GM12878 (cell line): Measurements from ENCODE around the gene MRPL20. TPM values are rescaled to one million over a fixed set of nuclear protein-coding genes. Genes with fewer than 3 reads are reported as not detected.

Experiments
- ATAC-seq: fragments of 200-7000 bp; cut with Tn5 transposase; 3 replicates; pipeline ENCODE4 v1.9.1; 2020; ENCODE audit warnings: mild to moderate bottlenecking, moderate library complexity
- BruUV-seq: library from RNA; stranded (reverse); fragments of 400-500 nt; replicated peaks from 2 replicates; lab custom pipeline; 2021; lab: Mats Ljungman, UMichigan
- CTCF ChIA-PET: fragments of 300-600 bp; sonication (Branson Sonifier 250); formaldehyde crosslinking; extraction: SDS; loops from one replicate; lab custom pipeline; 2021; ENCODE audit warnings: inconsistent platforms; lab: Yijun Ruan, JAX
- POLR2A ChIA-PET: fragments of 350-600 bp; formaldehyde crosslinking; extraction: SDS; loops from one replicate; lab custom pipeline; 2021; ENCODE audit warnings: inconsistent platforms; lab: Charles Lee
- RAD21 ChIA-PET: fragments of 300-600 bp; sonication (Branson Sonifier 250); formaldehyde crosslinking; loops from one replicate; lab custom pipeline; 2023; ENCODE audit warnings: antibody characterized with exemption; ENCODE audit not compliant: unreplicated experiment; lab: Charles Lee
- SMC1A ChIA-PET: fragments of 300-600 bp; sonication (Branson Sonifier 250); formaldehyde crosslinking; loops from one replicate; lab custom pipeline; 2023; ENCODE audit not compliant: unreplicated experiment, uncharacterized antibody; lab: Charles Lee
- DNase-seq: peaks from one replicate; pipeline ENCODE4 v3.0.0-alpha.2; 2011; ENCODE audit warnings: low read depth, low spot score
- FAIRE-seq: peaks from 3 replicates; lab custom pipeline; 2011; peaks lifted over from hg19 to GRCh38; lab: Jason Lieb, UNC
- H2AFZ ChIP-seq: 2 replicates; pipeline ENCODE4 v1.6.0; 2011; ENCODE audit warnings: low read depth, low read length, control low read depth; ENCODE audit not compliant: control insufficient read depth
- H3K27ac ChIP-seq: 2 replicates; pipeline ENCODE4 v1.5.1; 2011; ENCODE audit warnings: control low read depth; ENCODE audit not compliant: control insufficient read depth, insufficient read depth
- H3K27me3 ChIP-seq, 2 experiments: replicated peaks in 1 of 2; 2 replicates each; pipeline versions ENCODE4 v1.6.0 to v1.6.1; 2011; ENCODE audit warnings: low read length in 1 of 2; ENCODE audit not compliant: control insufficient read depth in 2 of 2, insufficient read depth in 2 of 2
- H3K36me3 ChIP-seq, 2 experiments: 2 replicates each; pipeline ENCODE4 v1.5.1; 2011; ENCODE audit warnings: low read length in 1 of 2; ENCODE audit not compliant: control insufficient read depth in 2 of 2, insufficient read depth in 2 of 2
- H3K4me1 ChIP-seq: 2 replicates; pipeline ENCODE4 v1.6.1; 2011; ENCODE audit warnings: mild to moderate bottlenecking, low read length, moderate library complexity, mixed read lengths; ENCODE audit not compliant: control insufficient read depth, insufficient read depth
- H3K4me2 ChIP-seq: 2 replicates; pipeline ENCODE4 v1.6.0; 2011; ENCODE audit warnings: control low read depth; ENCODE audit not compliant: control insufficient read depth, insufficient read depth
- H3K4me3 ChIP-seq: fragments of 200-600 bp; sonication (generic); 2 replicates; pipeline ENCODE4 v1.5.1; 2016
- H3K79me2 ChIP-seq: 2 replicates; pipeline ENCODE4 v1.6.0; 2011; ENCODE audit warnings: low read length; ENCODE audit not compliant: control insufficient read depth, insufficient read depth
- H3K9ac ChIP-seq: 2 replicates; pipeline ENCODE4 v1.8.0; 2011; ENCODE audit warnings: low read length, control low read depth, mixed read lengths; ENCODE audit not compliant: control insufficient read depth, insufficient read depth
- H3K9me3 ChIP-seq: replicated peaks from 3 replicates; pipeline ENCODE4 v1.5.1; 2011; ENCODE audit warnings: mild to moderate bottlenecking, low read length; ENCODE audit not compliant: control insufficient read depth, insufficient read depth
- H4K20me1 ChIP-seq: 2 replicates; pipeline ENCODE4 v1.6.0; 2011; ENCODE audit not compliant: control insufficient read depth, insufficient read depth
- CHD2 ChIP-seq: IDR thresholded peaks from 2 replicates; pipeline ENCODE4 v1.6.1; 2011; ENCODE audit warnings: low read depth, low read length, improper control_type of control experiment, borderline replicate concordance
- KAT2A ChIP-seq: conservative IDR thresholded peaks from 2 replicates; pipeline ENCODE4 v1.6.1; 2011; ENCODE audit warnings: low read depth, low read length; ENCODE audit not compliant: control insufficient read depth
- MYB ChIP-seq: fragments of 150-350 bp; IDR thresholded peaks from 2 replicates; pipeline ENCODE4 v1.6.1; 2014; ENCODE audit warnings: mild to moderate bottlenecking, low read depth, low read length, borderline replicate concordance
- MYC ChIP-seq: IDR thresholded peaks from 2 replicates; pipeline ENCODE4 v1.6.1; 2011; ENCODE audit warnings: mild to moderate bottlenecking, low read length, moderate library complexity, inconsistent platforms; ENCODE audit not compliant: insufficient read depth, insufficient replicate concordance, insufficient read length, severe bottlenecking
- PML ChIP-seq: IDR thresholded peaks from 2 replicates; pipeline ENCODE4 v1.6.1; 2012; ENCODE audit warnings: low read length, inconsistent platforms
- POU2F2 ChIP-seq: IDR thresholded peaks from 3 replicates; pipeline ENCODE4 v1.6.1; 2011; ENCODE audit warnings: low read depth, mild to moderate bottlenecking, low read length, borderline replicate concordance
- RCOR1 ChIP-seq: conservative IDR thresholded peaks from 2 replicates; pipeline ENCODE4 v1.6.1; 2012; ENCODE audit warnings: low read depth, low read length, improper control_type of control experiment
- ZZZ3 ChIP-seq: IDR thresholded peaks from 2 replicates; pipeline ENCODE4 v1.6.1; 2011; ENCODE audit warnings: low read depth; ENCODE audit not compliant: control insufficient read depth, insufficient read length
- WGBS: methylation state at CpG from one replicate; pipeline ENCODE4 v1.1.6; 2016; ENCODE audit warnings: low lambda C conversion rate; ENCODE audit not compliant: insufficient replicate concordance, insufficient coverage; ENCODE audit errors: missing lambda C conversion rate; 5-methylcytosine and 5-hydroxymethylcytosine counted together
- in situ Hi-C: fragments of 300-500 bp; cut with MboI; formaldehyde crosslinking; loops from 9 replicates; pipeline ENCODE4 v1.14.3; 2018; ENCODE audit warnings: mixed read lengths
- intact Hi-C: fragments of 100-400 bp; cut with micrococcal nuclease; formaldehyde crosslinking; loops from one replicate; pipeline ENCODE4 v1.14.2; 2022; ENCODE audit not compliant: unreplicated experiment
- polyA plus RNA-seq, 11 experiments: library from polyadenylated mRNA; depleted of rRNA in 4 of 11; unstranded in 6 of 11; stranded (reverse) in 5 of 11; fragments of >200 nt; fragmentation: Nextera tagmentation in 4 of 11; fragmentation: Illumina TruSeq in 1 of 11; extraction: Ambion mirVana in 4 of 11; extraction: Trizol in 1 of 11; gene quantifications; 1 replicate in 1 of 11; 2 replicates in 10 of 11; pipeline versions ENCODE4 v1.2.1 to v1.2.3, GENCODE V29; 2011 to 2016; ENCODE audit warnings: inconsistent platforms in 2 of 11, missing spikeins in 2 of 11, low read depth in 1 of 11
- total RNA-seq, 4 experiments: library from RNA; depleted of rRNA in 3 of 4; stranded (reverse); fragments of >200 nt in 3 of 4; fragmentation: Illumina TruSeq in 1 of 4; extraction: Trizol in 1 of 4; gene quantifications; 2 replicates each; pipeline versions ENCODE4 v1.2.1 to v1.2.3, GENCODE V29; 2013 to 2021
- TF ChIP-seq, protein P1 (sequence below): IDR thresholded peaks from 2 replicates; pipeline ENCODE4 v1.6.1; 2011; ENCODE audit warnings: mild to moderate bottlenecking, low read depth, low read length, moderate library complexity; ENCODE audit not compliant: insufficient replicate concordance
- TF ChIP-seq, protein P2 (sequence below): IDR thresholded peaks from 2 replicates; pipeline ENCODE4 v1.6.1; 2011; ENCODE audit warnings: borderline replicate concordance, low read depth, mild to moderate bottlenecking, moderate library complexity, low read length; ENCODE audit not compliant: insufficient read depth, poor library complexity, severe bottlenecking
- TF ChIP-seq, protein P3 (sequence below): fragments of 450-650 bp; IDR thresholded peaks from 2 replicates; pipeline ENCODE4 v1.6.1; 2017; ENCODE audit warnings: antibody characterized with exemption, mild to moderate bottlenecking, moderate library complexity
- TF ChIP-seq, protein P4 (sequence below): fragments of 450-650 bp; formaldehyde crosslinking; IDR thresholded peaks from 2 replicates; pipeline ENCODE4 v1.4.0; 2020; ENCODE audit warnings: mild to moderate bottlenecking, moderate library complexity

The MRPL20 gene
- total and polyA plus RNA-seq, 10 of the 15 experiments (the other 5 are each of a cell fraction or from before 2014, with no cell fraction given) = 129 to 525 (median 255) TPM

DNA sequence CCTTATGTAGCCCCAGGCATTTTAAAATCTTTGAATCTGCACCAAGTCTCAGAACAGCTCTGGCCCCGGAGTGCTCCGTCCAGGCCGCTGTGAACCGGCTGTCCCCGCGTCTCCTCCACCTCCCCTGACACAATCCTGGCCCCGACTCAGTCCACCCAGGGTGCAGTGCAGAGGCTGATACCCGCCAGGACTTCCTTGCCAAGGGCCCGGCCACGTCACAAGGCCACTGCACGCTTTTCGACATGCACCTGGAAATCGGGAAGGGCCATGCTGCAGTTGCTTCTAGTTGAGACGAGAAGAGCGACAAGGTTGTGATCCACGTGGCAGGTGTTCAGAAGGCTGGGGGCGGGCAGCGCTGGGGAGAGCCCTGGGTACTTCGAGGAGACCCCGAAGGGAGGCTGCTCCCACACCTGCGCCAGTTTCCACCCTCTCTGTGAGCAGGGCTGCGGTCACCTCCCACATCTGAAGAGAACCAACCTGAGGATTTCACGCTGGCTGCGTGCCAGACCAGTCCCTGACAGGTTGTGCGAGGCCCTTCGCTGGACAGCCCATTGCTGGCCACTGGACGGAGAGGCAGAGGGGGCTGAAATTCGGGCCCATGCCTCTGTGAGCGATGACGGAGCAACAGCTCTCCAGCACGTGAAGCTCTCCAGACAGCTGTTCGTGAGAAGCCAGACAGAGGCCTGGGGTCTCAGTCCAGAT is 35.1 kb upstream of the MRPL20 start:
- intact Hi-C loops = no loop called here
- no TSS peak for BruUV-seq
- H3K4me1 ChIP-seq = peaks cover 9% of the 10 kb centered on the region
- no peak for TF ChIP-seq POU2F2
- TF ChIP-seq PML = no peak
- TF ChIP-seq, protein P1, sequence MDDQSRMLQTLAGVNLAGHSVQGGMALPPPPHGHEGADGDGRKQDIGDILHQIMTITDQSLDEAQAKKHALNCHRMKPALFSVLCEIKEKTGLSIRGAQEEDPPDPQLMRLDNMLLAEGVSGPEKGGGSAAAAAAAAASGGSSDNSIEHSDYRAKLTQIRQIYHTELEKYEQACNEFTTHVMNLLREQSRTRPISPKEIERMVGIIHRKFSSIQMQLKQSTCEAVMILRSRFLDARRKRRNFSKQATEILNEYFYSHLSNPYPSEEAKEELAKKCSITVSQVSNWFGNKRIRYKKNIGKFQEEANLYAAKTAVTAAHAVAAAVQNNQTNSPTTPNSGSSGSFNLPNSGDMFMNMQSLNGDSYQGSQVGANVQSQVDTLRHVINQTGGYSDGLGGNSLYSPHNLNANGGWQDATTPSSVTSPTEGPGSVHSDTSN = no peak
- no peak for TF ChIP-seq RCOR1
- TF ChIP-seq CHD2 = no peak
- no peak for TF ChIP-seq ZZZ3
- TF ChIP-seq, protein P2, sequence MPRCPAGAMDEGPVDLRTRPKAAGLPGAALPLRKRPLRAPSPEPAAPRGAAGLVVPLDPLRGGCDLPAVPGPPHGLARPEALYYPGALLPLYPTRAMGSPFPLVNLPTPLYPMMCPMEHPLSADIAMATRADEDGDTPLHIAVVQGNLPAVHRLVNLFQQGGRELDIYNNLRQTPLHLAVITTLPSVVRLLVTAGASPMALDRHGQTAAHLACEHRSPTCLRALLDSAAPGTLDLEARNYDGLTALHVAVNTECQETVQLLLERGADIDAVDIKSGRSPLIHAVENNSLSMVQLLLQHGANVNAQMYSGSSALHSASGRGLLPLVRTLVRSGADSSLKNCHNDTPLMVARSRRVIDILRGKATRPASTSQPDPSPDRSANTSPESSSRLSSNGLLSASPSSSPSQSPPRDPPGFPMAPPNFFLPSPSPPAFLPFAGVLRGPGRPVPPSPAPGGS = no peak
- no peak for TF ChIP-seq MYB
- TF ChIP-seq, protein P3, sequence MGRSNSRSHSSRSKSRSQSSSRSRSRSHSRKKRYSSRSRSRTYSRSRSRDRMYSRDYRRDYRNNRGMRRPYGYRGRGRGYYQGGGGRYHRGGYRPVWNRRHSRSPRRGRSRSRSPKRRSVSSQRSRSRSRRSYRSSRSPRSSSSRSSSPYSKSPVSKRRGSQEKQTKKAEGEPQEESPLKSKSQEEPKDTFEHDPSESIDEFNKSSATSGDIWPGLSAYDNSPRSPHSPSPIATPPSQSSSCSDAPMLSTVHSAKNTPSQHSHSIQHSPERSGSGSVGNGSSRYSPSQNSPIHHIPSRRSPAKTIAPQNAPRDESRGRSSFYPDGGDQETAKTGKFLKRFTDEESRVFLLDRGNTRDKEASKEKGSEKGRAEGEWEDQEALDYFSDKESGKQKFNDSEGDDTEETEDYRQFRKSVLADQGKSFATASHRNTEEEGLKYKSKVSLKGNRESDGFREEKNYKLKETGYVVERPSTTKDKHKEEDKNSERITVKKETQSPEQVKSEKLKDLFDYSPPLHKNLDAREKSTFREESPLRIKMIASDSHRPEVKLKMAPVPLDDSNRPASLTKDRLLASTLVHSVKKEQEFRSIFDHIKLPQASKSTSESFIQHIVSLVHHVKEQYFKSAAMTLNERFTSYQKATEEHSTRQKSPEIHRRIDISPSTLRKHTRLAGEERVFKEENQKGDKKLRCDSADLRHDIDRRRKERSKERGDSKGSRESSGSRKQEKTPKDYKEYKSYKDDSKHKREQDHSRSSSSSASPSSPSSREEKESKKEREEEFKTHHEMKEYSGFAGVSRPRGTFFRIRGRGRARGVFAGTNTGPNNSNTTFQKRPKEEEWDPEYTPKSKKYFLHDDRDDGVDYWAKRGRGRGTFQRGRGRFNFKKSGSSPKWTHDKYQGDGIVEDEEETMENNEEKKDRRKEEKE = no peak
- TF ChIP-seq KAT2A = no peak
- TF ChIP-seq, protein P4, sequence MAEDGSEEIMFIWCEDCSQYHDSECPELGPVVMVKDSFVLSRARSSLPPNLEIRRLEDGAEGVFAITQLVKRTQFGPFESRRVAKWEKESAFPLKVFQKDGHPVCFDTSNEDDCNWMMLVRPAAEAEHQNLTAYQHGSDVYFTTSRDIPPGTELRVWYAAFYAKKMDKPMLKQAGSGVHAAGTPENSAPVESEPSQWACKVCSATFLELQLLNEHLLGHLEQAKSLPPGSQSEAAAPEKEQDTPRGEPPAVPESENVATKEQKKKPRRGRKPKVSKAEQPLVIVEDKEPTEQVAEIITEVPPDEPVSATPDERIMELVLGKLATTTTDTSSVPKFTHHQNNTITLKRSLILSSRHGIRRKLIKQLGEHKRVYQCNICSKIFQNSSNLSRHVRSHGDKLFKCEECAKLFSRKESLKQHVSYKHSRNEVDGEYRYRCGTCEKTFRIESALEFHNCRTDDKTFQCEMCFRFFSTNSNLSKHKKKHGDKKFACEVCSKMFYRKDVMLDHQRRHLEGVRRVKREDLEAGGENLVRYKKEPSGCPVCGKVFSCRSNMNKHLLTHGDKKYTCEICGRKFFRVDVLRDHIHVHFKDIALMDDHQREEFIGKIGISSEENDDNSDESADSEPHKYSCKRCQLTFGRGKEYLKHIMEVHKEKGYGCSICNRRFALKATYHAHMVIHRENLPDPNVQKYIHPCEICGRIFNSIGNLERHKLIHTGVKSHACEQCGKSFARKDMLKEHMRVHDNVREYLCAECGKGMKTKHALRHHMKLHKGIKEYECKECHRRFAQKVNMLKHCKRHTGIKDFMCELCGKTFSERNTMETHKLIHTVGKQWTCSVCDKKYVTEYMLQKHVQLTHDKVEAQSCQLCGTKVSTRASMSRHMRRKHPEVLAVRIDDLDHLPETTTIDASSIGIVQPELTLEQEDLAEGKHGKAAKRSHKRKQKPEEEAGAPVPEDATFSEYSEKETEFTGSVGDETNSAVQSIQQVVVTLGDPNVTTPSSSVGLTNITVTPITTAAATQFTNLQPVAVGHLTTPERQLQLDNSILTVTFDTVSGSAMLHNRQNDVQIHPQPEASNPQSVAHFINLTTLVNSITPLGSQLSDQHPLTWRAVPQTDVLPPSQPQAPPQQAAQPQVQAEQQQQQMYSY (CRISPR knock-in tag) = no peak
- TF ChIP-seq MYC = no peak

More for the DNA sequence above, 35.1 kb upstream of the MRPL20 start:
- WGBS = 72% methylated on average over 32 of the region's 32 CpGs
- RAD21 ChIA-PET = interaction anchor here (1.0 to 1.5 kb wide), 4 partner anchors 27 to 62 kb away, joined by 3 to 4 read pairs (median 4); partner anchors contain the start of gene MRPL20
- POLR2A ChIA-PET = interaction anchor here (1.8 kb wide), 1 partner anchor 43 kb away, joined by 4 read pairs; the partner anchor contains the start of gene CCNL2
- FAIRE-seq = no peak
- Histone ChIP-seq H3K9me3 (no peaks in the 10 kb centered on the region), H3K27me3 (no peaks in the 10 kb centered on the region), H3K27ac (no peak overlapping the region), H3K9ac (no peak overlapping the region), H4K20me1 (no peaks in the 10 kb centered on the region), H3K79me2 (no peaks in the 10 kb centered on the region), H2AFZ (no peak overlapping the region), H3K4me3 (no peak overlapping the region), H3K4me2 (no peak overlapping the region), H3K36me3 (no peaks in the 10 kb centered on the region)
- no peak for ATAC-seq
- DNase-seq = no peak
- CTCF ChIA-PET = interaction anchor here (0.5 to 2.7 kb wide), 12 partner anchors 7 to 71 kb away, joined by 3 to 17 read pairs (median 4); partner anchors contain the start of genes ATAD3C, CCNL2 and MRPL20
- in situ Hi-C loops = no loop called here
- SMC1A ChIA-PET = interaction anchor here (0.7 to 1.0 kb wide), 2 partner anchors 20 to 42 kb away, joined by 3 read pairs; no protein-coding TSS in a partner anchor
